Ramos (cell line): ENCODE data around the gene COA8.

Source experiments
- in situ Hi-C: fragments of 300-500 bp; cut with MboI; formaldehyde crosslinking; loops from one replicate; pipeline ENCODE4 v1.14.3; 2022; ENCODE audit warnings: low sequenced_read_pairs; ENCODE audit not compliant: unreplicated experiment

The COA8 gene, protein sequence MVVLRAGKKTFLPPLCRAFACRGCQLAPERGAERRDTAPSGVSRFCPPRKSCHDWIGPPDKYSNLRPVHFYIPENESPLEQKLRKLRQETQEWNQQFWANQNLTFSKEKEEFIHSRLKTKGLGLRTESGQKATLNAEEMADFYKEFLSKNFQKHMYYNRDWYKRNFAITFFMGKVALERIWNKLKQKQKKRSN

DNA sequence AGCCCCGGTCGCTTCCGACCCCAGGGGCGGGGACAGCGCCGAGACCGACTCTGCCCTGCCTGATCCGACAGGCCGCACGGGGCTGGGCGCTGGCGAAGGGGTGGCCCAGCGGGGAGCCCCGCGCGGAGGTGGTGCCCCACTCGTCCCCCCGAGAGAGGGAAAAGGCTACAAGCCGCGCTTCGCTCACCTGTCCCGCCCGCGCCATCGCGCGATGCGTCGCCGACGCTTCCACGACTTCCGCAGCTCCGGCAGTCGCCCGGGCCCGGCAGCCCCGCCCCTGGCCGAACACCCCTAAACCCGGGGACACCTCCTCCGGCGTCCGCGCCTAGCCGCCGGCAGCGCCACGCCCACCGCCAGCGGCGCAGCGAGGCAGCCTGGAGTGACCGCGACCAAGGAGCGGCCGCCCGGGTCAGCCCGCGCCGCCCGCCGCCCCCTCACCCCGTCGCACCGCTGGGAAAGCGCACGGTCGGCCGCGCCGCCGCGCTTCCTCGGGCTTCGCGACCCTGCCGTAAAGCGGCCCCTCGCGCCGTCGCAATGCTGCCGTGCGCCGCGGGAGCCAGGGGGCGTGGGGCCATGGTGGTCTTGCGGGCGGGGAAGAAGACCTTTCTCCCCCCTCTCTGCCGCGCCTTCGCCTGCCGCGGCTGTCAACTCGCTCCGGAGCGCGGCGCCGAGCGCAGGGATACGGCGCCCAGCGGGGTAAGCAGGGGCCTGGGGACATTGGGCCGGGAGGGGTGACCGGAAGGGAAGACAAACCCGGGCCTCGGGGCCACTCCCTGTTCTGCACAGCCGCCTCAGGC, at the start of gene COA8, which contains the start of gene BAG5:
Gene COA8, plus strand, starts transcription at position 532 of the 797 bp plus-strand sequence. Its CDS starts 42 bp downstream, at position 574.
Gene BAG5, minus strand, starts transcription at position 229 of the 797 bp plus-strand sequence. CDS start 1,493 bp downstream, outside the sequence.
- in situ Hi-C loops = no loop called here

GRCh38 chr14:103514596-103515421, 48.0 kb upstream of the COA8 start:
- in situ Hi-C loops = loop anchor here (5.0 kb wide), 1 partner anchor 42 kb away; no protein-coding TSS in a partner anchor

- in situ Hi-C loops = loop anchor here (5.0 kb wide), 1 partner anchor 41 kb away; no protein-coding TSS in a partner anchor
These were observed 46.2 kb upstream of the COA8 start for GRCh38 chr14:103516426-103517173.

DNA sequence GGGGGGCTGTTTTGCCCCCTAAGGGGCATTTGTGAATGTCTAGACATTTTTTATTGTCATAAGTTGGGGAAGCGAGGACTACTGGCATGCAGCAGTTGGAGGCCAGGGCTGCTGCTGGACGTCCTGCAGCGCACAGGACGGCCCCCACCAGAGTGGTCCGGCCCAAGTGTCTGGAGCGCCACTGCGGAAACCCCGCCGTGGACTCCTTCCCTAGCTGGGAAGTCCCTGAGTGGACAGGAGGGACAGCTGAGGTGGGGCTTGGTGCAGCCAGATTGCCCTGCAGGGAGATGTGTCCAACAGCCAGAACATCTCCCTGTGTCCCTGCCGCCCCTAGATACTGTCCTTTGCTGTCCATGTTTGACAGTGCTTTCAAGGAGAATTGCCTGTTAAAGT, 45.6 kb upstream of the COA8 start:
- in situ Hi-C loops = loop anchor here (5.0 kb wide), 1 partner anchor 40 kb away; no protein-coding TSS in a partner anchor

GRCh38 chr14:103517721-103518421, 44.9 kb upstream of the COA8 start:
- in situ Hi-C loops = loop anchor here (5.0 kb wide), 1 partner anchor 39 kb away; no protein-coding TSS in a partner anchor

DNA sequence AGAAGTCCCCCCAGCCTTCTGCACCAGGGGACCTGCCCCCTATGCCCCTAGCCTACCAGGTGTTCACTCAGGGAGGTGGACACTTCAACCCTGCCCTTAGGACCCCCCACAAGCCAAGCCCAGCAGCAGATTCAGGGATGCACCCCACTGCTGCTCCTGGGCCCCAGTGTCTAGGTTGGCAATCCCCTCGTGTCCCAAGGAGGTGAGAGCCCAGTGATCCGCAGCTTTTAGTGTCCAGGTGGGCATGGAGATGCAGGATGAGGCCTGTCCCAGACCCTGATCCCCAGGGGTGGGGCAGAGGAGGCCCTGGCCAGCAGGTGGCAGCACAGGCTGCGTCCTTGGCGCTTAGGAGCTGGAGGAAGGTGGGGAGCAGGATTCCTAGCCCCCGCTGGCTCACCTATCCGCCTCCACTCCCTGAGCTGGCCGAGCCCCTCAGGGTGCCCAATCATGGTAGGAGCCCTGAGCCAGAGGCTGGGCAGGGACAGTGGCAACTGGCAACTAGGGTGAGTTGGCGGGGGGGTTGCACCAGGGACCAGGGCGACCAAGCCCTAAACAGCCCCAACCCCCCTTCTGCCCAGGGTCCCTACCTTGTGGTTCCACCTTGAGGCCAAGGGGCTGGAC, 44.2 kb upstream of the COA8 start:
- in situ Hi-C loops = loop anchor here (5.0 kb wide), 1 partner anchor 39 kb away; no protein-coding TSS in a partner anchor

- in situ Hi-C loops = loop anchor here (5.0 kb wide), 1 partner anchor 38 kb away; no protein-coding TSS in a partner anchor
These were observed 43.5 kb upstream of the COA8 start for GRCh38 chr14:103519043-103519836.

DNA sequence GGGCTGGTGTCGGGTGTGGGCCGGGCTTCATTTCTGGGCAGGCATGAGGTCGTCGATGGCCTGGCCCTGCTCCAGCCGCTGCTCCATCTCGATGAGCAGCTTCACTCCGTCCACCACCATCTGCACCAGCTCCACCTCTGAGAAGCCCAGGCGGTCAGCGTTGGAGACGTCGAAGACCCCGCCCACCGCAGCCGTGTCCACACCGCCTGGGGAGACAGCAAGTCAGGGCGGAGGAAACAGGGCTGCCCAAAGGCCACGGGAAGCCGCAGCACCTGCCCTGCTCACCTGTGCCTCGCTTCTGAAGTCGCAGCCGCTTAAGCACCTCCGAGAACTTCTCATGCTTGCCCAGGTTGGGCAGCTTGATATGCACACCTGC, 42.9 kb upstream of the COA8 start:
- in situ Hi-C loops = loop anchor here (5.0 kb wide), 1 partner anchor 37 kb away; no protein-coding TSS in a partner anchor

GRCh38 chr14:103520269-103520656, 42.5 kb upstream of the COA8 start:
- in situ Hi-C loops = no loop called here

DNA sequence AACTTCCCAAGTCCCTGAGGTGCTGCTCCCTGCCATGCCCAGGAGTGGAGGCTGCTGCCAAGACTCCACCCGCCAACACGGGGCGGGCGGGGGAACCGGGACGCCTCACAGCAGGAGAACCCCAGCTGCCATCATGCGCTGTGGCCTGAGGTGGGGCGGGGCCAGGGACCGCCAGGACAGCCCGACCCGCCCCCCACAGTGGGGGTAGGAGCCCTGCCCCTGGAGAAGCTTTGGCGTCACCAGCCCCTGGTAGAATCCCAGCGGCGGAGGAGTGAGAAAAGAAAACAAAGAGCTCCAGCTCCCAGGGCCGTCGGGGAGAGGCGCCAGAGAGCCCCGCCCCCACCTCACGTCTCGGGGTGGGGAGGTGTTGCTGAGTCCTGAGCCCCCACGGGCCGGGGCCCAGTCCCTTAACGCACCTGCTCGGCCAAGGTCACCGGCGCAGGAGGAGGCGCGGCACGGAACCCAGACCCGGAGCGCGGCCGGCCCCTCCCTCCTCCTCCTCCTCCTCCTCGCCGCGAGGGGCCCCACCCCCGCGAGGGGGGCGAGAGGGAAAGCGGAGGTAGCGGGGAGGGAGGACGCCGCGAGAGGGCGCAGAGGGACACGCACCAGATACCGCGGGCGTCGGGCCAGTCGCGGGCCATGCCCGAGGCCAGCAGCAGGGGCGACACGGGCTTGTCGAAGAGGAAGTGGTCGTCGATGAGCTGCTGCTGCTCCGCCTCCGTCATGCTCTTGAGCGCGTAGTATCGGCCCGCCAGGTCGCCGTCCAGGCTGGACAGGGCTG, 41.9 kb upstream of the COA8 start:
- in situ Hi-C loops = no loop called here

- in situ Hi-C loops = no loop called here
These were observed 41.3 kb upstream of the COA8 start for GRCh38 chr14:103521438-103521950.

GRCh38 chr14:103521951-103522563, 40.7 kb upstream of the COA8 start:
- in situ Hi-C loops = no loop called here

DNA sequence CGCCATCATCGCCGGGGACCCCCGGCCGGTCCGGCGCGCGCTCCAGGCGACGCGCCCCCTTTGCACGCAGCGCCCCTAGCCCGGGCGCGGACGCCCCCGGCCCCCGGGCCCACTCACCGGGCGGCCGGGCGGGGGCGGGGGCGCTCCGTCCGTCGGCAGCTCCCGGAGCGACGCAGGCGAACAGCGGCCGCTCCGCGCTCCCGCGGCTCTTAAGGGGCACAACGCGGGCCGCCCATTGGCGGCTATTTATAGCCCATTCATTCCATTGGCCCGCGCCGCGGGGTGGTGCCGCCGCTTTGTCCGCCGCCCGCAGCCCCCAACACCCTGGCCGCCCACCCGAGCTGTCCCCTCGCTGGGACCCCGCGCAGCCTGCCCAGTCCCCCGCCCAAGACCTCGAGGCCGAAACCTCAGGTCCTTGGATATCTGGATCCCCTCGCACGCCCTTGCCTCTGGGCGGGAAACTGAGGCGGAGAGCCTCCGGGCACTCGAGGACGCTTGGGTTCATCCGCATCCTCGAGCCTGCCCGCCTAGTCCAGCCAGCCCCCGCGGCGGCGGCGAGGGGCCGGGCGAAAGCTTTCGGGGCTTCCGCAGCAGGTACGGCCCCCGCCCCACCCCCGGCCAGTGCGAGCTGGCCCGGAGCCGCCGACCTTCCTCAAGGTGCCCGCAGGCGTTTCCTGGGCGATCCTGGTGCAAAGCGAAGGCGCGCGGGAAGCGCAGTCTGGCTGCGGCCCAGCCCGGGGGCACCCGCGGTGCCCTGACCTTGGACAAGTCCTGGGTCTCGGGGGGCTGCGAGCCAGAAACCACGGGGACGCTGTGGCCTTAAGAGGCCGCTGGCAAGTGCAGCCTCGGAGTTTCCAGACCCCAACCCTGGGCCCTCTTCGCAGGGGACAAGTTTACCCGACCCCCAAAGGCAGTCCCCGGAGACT, 39.8 kb upstream of the COA8 start, which contains the start of gene CKB:
Gene CKB, minus strand, starts transcription at position 182 of the 926 bp plus-strand sequence. CDS start 337 bp downstream, outside the sequence.
- in situ Hi-C loops = no loop called here

DNA sequence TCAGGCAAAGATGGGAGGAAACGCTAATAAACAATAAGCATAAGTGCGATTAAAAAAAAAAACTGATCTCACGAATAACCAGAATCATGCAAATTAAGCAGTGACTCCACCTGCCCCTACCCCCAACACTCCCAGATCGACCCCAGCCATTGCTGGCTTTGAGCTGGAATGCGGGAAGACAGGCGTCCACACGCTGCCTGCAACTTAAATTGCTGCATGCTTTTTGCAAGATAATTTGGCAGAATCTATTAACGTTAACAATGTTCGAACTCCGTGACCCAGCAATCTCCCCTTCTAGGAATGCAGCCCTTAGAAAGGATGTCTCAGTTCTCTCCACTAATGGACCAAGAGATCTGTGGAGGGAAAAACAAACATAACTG, 39.2 kb upstream of the COA8 start:
- in situ Hi-C loops = no loop called here
